ENCODE data around the gene CHMP6. TPM values are rescaled to one million over a fixed set of nuclear protein-coding genes. Genes with fewer than 3 reads are reported as not detected.
A peak's percentile ranks its signal among the peaks of the same experiment; 100 is the strongest.
"Not testable (repeated sequence)": the region's sequence is repeated elsewhere in the genome, so short reads cannot be mapped to it uniquely, and the experiment has no call there.

CHMP6 gene
- total RNA-seq, 1 donor from 2014 or later = 27.8 TPM

DNA sequence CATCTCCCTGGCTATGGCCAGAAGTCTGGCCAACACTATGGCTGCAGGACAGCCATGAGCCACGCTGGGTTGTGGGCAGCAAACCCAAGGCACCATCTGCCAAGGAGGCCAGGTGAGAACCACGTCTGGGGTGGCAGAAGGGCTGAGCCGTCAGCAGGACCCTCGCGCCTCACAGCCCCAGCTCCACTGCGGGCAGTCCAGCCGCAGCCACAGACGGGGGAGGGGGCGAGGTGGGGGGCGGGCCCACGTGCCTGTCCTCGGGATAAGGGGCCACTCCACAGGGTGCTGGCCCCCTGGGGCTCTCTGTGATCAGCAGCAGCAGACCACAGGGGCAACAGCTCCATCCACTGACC, 36.8 kb downstream of the CHMP6 start:
- H3K9me3 Mint-ChIP-seq (ENCODE audit: low read depth) = no peaks in the 10 kb centered on the region
- H3K4me1 Mint-ChIP-seq (ENCODE audit: low read depth) = peaks cover 17% of the 10 kb centered on the region
- H3K27ac Mint-ChIP-seq = no peak overlapping the region
- peaks cover 20% of the 10 kb centered on the region for H3K27me3 Mint-ChIP-seq
- no peak for DNase-seq (ENCODE audit: low spot score, unreplicated experiment)
- TF ChIP-seq, protein P1, sequence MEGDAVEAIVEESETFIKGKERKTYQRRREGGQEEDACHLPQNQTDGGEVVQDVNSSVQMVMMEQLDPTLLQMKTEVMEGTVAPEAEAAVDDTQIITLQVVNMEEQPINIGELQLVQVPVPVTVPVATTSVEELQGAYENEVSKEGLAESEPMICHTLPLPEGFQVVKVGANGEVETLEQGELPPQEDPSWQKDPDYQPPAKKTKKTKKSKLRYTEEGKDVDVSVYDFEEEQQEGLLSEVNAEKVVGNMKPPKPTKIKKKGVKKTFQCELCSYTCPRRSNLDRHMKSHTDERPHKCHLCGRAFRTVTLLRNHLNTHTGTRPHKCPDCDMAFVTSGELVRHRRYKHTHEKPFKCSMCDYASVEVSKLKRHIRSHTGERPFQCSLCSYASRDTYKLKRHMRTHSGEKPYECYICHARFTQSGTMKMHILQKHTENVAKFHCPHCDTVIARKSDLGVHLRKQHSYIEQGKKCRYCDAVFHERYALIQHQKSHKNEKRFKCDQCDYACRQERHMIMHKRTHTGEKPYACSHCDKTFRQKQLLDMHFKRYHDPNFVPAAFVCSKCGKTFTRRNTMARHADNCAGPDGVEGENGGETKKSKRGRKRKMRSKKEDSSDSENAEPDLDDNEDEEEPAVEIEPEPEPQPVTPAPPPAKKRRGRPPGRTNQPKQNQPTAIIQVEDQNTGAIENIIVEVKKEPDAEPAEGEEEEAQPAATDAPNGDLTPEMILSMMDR (IDR thresholded peaks at IDR 0.05; ENCODE audit: unreplicated experiment) = no peak
- H3K4me3 Mint-ChIP-seq (ENCODE audit: low read depth) = no peak overlapping the region
- no peaks in the 10 kb centered on the region for H3K36me3 Mint-ChIP-seq (ENCODE audit: insufficient read depth)

DNA sequence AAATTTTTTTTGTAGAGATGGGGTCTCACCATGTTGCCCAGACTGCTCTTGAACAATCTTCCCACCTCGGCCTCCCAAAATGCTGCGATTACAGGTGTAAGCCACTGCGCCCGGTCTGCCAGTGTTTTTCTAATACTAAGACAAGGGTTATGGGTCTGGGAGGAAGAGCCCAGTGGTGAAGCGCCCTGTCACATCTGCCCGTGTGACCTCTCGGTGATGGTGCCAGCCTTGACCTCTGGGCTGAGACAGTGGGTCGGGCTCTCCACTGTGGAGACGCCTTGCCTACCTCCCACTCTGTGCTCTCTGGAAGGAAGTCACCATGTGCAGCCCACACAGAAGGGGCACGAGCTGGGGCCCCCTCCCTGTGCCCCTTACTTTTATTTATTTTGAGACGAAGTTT, 38.2 kb downstream of the CHMP6 start:
- TF ChIP-seq, protein P1 (IDR thresholded peaks at IDR 0.05; ENCODE audit: unreplicated experiment) = no peak
- DNase-seq (ENCODE audit: low spot score, unreplicated experiment) = no peak
- no peaks in the 10 kb centered on the region for H3K9me3 Mint-ChIP-seq (ENCODE audit: low read depth)
- H3K4me1 Mint-ChIP-seq (ENCODE audit: low read depth) = peaks cover 22% of the 10 kb centered on the region
- H3K4me3 Mint-ChIP-seq (ENCODE audit: low read depth) = no peak overlapping the region
- H3K27ac Mint-ChIP-seq = no peak overlapping the region
- peaks cover 16% of the 10 kb centered on the region for H3K27me3 Mint-ChIP-seq
- no peaks in the 10 kb centered on the region for H3K36me3 Mint-ChIP-seq (ENCODE audit: insufficient read depth)

DNA sequence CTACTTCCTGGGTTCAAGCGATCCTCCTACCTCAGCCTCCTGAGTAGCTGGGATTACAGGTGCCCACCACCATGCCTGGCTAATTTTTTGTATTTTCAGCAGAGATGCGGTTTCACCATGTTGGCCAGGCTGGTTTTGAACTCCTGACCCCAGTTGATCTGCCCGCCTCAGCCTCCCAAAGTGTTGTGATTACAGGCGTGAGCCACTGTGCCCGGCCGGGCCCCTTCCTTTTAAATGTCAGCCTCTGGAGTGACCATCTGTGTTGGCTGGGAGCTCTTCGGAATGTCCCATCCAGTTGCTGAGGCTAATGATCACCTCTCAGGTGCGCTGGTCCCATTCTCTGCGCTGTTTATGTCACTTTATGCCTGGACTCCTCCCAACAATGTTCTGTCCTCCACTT, 38.7 kb downstream of the CHMP6 start:
- Mint-ChIP-seq H3K4me1 (ENCODE audit: low read depth) (peaks cover 22% of the 10 kb centered on the region), H3K27me3 (peaks cover 13% of the 10 kb centered on the region)
- H3K27ac Mint-ChIP-seq; H3K36me3 Mint-ChIP-seq (ENCODE audit: insufficient read depth); DNase-seq (ENCODE audit: low spot score, unreplicated experiment); H3K4me3 Mint-ChIP-seq (ENCODE audit: low read depth); H3K9me3 Mint-ChIP-seq (ENCODE audit: low read depth): not testable (repeated sequence)

DNA sequence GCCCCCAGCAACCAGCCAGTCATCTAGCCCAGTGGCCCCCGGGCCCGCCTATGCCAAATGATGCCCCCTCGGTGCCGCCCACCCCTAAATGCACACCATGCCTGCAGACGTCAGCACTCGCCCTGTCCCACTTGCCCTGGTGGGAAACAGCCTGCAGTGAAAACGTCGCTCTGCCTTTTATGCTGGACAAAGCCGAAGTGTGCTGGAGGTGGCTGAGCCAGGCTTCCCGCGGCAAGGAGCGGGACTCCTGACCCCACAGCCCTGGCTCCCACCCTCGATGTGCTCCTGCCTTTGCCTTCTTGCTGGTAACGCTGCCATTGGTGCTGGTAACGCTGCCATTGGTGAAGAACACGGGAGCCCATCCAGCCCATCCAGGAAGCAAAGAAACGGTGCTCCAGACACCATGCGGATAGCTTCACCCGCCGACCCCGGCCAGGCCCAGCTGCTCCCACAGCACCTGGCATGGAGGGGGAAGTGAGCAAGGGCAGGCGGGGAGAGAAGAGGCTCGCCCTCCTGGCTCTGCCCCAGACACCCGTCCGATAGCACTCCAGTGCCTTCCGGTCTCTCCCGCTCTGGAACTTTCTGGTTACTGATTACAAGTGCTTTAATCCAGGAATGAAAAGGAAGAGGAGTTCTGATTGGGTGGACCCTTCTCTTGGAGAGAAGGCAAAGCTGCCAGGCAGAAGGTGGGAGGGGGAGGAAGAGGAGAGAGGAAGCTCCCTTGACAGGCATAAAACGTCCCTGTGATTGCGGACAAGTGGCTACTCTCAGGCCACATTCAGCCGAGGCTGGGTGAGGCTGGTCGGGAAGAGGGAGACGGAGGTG, 39.3 kb downstream of the CHMP6 start:
- H3K36me3 Mint-ChIP-seq (ENCODE audit: insufficient read depth) = no peaks in the 10 kb centered on the region
- peaks cover 25% of the 10 kb centered on the region for H3K4me1 Mint-ChIP-seq (ENCODE audit: low read depth)
- no peak overlapping the region for H3K4me3 Mint-ChIP-seq (ENCODE audit: low read depth)
- H3K9me3 Mint-ChIP-seq (ENCODE audit: low read depth) = no peaks in the 10 kb centered on the region
- no peak for DNase-seq (ENCODE audit: low spot score, unreplicated experiment)
- H3K27me3 Mint-ChIP-seq = peaks cover 12% of the 10 kb centered on the region
- no peak overlapping the region for H3K27ac Mint-ChIP-seq
- TF ChIP-seq, protein P1 (IDR thresholded peaks at IDR 0.05; ENCODE audit: unreplicated experiment) = no peak

DNA sequence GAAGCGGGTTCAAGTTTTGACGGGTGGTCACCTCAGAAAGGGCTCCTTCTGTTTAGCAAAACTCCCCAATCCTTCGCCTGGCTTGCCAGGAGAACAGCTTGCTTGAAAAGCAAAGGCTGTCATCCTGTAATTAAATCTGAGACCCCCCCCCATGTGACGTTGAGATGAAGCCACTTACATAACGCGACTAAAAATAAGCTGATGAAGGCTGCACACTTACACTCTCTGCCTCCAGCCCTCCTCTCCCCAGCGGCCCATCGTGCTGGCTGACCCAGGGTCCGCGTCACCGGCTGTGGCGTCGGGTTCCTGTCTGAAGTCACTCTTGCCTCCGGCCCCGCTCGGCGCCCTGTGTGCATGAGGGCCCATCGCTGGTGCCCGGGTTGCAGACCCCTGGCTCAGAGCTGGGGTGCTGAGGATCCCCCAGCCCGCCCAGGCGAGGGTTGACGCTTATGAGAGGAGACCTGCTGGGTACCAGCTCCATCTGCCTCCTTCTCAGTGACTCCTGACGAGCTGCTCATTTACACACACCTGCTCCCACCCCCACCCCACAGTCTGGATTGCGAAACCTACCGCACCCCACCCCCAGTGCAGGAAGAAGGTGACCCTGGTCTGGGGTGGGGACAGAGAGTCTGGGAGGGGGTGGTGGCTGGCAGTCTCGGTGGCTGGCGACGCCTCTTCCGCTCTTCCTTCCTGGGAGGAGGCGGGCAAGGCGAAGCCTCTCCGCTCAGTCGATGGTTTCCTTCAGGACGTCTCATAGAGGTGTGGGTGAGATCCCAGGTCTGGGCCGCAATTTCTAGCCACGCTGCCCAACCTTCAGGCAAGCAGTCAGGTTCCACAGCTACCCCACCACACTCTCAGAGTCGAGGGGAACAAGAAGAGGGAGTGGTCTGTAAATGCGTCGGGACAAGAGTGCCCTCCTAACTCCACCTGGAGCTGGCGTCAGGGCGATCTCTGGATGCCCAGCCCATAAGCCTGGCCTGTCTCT, 40.2 kb downstream of the CHMP6 start:
- TF ChIP-seq, protein P1 (IDR thresholded peaks at IDR 0.05; ENCODE audit: unreplicated experiment) = no peak
- Mint-ChIP-seq H3K9me3 (ENCODE audit: low read depth) (no peaks in the 10 kb centered on the region), H3K36me3 (ENCODE audit: insufficient read depth) (no peaks in the 10 kb centered on the region), H3K4me1 (ENCODE audit: low read depth) (peaks cover 32% of the 10 kb centered on the region), H3K4me3 (ENCODE audit: low read depth) (no peak overlapping the region), H3K27ac (peak overlapping the region; percentile 59), H3K27me3 (peaks cover 8% of the 10 kb centered on the region)
- no peak for DNase-seq (ENCODE audit: low spot score, unreplicated experiment)

All from progenitor cell of endocrine pancreas (in vitro differentiated cells).